Right hindlimb (tissue), 1 donor: ENCODE results near the gene RAB4B.
"Not testable (repeated sequence)": the region's sequence is repeated elsewhere in the genome, so short reads cannot be mapped to it uniquely, and the experiment has no call there.

Source experiments
- DNase-seq: peaks from one replicate; pipeline ENCODE4 v3.0.0-alpha.2; 2018

Gene RAB4B

DNA sequence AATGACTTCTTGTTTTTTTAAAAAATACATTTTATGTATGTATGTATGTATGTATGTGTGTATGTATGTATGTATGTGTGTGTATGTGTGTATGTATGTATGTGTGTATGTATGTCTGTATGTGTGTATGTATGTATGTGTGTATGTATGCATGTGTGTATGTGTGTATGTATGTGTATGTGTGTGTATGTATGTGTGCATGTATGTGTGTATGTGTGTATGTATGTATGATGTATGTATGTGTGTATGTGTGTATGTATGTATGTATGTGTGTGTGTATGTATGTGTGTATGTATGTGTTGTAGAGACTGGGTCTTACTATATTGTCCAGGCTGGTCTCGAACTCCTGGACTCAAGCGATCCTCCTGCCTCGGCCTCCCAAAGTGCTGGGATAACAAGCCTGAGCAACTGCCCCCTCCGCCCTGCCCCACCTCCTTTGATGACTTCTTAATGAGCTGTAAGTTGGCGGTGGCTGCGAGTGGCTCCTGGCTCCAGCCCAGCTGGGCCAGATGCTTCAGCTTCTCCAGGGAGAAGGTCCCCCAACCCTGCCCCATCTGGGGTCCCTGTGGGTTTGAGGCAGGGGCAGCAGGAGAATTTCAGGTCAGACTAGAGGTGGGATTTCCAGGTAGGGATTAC, 47.5 kb downstream of the RAB4B start:
- DNase-seq, result not testable (repeated sequence)

DNA sequence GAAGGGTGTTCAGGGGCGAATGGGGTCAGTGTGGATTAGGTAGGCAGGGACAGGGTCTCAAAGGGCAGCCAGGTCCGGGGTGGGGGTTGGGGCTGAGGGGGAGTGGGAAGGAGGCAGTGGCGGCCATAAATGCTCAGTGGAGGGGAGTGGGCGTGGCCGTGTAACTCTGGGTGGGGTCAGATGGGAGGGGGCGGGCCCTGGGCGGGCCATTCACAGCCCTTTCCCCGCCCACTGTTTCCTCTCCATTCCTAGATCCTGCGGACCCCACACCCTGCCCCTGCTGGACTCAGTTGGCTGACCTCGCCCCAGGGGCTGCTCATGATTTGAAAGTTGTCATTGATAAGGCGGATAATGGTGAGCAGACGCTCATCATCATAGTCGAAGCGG, 48.3 kb downstream of the RAB4B start:
- not testable (repeated sequence) for DNase-seq

DNA sequence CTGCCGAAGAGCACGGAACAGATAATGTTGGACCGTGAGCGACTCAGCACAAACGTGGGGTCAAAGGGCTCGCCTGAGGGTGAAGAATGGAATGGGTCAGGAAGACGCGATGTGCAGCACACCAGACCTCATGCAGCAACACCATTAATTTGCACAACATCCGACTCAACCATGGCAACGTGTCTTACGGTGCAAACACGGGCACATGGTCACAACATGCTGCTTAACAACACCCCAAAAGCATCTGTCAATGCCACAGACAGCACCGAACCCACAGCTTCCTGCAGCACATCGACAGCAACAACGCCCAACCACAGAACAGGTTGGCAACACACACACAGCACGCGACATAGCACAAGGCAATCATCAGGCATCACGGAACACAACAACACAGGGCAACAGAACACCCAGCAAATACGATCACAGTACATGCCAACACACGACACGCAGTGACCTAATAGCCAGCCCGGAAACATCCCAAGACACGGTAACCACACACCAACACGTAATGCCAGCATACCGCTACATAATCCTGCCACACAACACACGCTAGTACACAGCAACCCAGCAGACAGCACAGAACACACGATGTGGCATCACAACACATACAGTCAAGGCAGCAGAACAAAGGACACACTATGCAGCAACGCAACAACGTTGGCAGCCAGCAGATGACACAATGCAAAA, 48.8 kb downstream of the RAB4B start:
- not testable (repeated sequence) for DNase-seq

DNA sequence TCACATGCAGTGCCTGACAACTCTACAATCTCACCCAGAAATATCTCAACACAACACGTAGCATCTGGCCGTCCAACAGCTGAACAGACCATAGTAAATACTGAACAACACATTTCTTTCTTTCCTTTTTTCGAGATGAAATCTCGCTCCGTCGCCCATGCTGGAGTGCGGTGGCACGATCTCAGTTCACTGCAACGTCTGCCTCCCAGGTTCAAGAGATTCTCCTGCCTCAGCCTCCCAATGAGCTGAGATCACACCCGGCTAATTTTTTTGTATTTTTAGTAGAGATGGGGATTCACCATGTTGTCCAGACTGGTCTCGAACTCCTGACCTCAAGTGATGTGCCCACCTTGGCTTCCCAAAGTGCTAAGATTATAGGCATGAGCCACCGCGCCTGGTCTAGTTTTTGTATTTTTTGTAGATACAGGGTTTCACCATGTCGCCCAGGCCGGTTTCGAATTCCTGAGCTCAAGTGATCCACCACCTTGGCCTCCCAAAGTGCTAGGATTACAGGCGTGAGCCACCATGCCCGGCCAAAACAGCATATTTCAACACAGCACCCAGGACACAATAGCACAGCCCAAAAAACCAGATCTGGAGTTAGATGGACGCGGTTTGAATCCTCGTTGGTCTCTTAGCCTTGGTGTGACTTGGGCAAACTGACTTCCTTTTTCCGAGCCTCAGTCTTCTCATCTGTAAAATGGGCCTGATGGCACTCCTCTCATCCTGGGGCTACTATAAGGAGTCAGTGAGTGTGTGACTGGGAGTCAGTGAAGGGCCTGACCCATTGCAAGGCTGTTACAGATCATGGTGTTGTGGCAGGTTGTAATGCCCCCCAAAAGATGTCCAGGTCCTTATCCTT, 49.6 kb downstream of the RAB4B start:
- no peak for DNase-seq

DNA sequence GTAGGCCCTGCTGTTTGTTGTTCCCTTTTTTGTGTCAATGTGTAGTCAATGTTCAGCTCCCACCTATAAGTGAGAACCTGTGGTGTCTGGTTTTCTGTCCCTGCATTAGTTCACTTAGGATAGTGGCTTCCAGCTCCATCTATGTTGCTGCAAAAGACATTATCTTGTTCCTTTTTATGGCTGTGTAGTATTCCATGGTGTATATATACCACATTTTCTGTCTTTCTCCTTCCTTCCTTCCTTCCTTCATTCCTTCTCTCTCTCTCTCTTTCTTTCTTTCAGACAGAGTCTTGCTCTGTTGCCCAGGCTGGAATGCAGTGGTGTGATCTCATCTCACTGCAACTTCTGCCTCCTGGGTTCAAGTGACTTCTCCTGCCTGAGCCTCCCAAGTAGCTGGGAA, 51.2 kb downstream of the RAB4B start:
- DNase-seq, result no peak

DNA sequence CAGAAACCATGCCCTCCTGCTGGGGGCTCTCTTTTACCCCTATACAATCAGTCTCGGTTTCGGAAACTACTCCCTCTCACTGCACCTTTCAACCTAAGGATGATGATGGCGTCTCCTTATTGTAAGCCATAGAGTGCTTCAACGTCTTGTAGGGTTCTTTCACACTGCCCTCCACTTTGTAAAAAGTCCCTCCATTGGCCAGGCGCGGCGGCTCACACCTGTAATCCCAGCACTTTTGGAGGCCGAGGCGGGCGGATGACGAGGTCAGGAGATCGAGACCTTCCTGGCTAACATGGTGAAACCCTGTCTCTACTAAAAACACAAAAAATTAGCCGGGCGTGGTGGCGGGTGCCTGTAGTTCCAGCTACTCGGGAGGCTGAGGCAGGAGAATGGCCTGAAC, 52.7 kb downstream of the RAB4B start:
- DNase-seq, result not testable (repeated sequence)

DNA sequence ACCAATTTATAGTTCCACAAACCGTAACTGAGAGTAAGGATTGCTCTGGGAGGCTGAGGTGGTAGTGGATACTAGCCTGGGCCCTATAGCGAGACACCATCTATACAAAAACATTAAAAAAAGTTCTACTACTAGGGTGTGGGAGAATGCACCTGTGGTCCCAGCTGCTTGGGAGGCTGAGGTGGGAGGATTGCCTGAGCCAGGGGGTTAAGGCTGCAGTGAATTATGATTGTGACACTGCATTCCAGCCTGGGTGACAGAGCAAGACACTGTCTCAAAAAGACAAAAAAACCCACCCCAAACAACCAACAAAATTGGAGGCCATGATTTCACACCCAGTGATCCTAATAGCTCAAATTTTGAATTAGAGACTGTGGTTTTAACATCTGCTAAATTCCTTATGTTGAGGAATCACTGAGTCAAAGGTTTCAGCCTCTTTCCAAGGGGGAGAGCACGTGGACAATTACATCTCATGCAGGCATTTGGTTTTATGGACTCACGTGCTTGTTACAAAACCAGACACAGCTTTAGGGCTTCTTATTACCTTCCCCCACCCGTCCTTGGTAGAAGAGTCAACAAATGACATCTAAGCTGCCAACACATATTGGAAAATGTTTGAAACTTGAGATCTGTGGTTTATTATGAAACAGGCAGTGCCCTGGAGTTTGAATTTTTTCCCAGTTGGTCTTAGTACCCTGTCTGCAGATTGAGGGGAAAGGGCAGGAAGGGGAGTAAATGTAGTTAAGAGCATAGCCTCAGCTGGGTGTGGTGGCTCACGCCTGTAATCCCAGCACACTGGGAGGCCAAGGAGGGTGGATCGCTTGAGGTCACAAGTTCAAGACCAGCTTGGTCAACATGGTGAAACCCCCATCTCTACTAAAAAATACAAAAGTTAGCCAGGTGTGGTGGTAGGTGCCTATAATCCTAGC, 53.7 kb downstream of the RAB4B start:
- DNase-seq, result no peak

DNA sequence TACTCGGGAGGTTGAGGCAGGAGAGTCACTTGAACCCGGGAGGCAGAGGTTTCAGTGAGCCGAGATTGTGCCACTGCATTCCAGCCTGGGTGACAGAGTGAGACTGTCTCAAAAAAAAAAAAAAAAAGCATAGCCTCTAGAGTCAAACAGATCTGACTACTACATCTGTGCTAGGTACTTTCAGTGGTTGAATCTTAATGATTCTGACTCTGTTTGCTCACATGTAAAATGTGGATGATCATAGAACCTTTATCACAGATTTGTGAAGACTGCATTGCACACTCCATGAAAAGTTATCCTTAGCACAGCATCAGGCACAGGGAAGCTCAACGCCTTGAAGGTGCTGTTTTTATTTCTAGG, 54.4 kb downstream of the RAB4B start:
- not testable (repeated sequence) for DNase-seq

DNA sequence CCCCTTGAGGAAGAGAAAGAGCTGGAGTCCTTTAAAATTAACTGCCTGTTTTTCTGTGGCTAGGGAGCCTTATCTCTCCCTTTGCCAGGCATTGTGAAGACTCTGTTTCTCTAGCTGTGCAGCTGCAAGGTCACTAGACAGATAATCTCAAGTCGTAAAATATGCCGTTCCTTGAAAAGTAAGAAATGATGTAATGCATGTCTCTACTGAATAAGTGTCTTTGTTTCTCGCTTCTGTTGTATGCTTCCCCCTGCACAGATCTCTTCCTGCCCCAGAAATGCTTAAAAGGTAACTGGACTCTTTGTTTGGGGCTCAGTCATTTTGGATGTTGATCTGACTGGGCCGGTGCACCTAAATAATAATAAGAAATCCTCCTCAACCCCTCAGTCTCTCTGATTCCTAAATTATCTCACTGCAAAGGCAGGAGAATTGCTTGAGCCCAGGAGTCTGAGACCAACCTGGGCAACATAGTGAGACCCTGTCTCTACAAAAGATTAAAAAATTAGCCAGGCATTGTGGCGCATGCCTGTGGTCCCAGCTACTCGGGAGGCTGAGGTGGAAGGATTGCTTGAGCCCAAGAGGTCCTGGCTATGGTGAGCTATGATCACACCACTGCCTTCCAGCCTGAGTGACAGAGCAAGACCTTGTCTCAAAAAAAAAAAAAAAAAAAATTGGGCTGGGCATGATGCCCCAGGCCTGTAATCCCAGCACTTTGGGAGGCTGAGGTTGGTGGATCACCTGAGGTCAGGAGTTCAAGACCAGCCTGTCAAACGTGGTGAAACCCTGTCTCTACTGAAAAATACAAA, 55.9 kb downstream of the RAB4B start:
- not testable (repeated sequence) for DNase-seq

DNA sequence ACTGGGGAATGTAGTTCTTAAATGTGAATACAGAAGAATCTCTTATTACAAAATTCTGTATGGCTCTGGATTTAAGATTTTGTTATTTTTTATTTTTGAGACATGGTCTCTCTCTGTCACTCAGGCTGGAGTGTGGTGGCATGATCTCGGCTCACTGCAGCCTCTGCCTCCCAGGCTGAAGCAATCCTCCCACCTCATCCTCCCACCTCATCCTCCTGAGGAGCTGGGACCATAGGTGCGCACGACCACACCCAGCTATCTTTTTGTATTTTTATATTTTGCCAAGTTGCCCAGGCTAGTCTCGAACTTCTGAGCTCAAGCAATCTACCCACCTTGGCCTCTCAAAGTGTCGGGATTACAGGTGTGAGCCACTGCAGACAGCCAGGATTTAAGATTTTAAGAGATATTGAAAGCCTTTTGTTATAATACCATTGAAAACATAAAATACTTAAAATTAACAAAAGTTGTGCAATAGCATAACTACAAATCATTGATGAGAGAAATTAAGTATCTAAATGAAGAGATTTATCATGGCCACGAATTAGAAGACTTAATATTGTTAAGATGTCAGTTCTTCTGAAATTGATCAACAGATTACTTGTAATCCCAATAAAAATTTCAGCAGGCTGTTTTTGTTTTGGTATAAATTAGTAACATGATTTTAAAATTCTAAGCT, 58.8 kb downstream of the RAB4B start:
- DNase-seq, result no peak

DNA sequence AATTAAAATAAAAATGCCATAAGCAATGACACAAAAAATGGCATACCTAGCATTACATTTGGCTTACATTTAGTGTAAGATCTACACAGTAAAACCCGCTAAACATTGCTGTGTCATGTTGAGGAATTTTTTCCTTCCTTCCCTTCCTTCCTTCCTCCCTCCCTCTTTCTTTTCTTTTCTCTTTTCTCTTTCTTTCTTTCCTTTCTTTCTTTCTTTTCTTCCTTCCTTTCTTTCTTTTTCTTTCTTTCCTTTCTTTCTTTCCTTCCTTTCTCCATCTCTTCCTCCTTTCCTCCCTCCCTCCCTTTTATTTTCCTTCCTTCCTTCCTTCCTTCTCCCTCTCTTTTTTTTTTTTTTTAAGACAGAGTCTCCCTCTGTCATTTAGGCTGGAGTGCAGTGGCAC, 60.4 kb downstream of the RAB4B start:
- DNase-seq, result not testable (repeated sequence)

DNA sequence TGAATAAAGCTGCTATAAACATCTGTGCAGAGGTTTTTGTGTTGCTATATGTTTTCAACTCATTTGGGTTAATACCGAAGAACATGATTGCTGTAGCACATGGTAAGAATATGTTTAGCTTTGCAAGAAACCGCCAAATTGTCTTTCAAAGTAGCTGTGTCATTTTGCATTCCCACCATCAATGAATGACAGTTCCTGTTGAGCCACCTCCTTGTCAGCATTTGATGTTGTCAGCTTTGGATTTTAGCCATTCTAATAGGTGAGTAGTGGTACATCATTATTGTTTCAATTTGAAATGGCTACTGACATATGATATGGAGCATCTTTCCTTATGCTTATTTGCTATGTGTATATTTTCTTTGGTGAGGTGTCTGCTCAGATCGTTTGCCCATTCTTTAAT, 64.0 kb downstream of the RAB4B start:
- not testable (repeated sequence) for DNase-seq

DNA sequence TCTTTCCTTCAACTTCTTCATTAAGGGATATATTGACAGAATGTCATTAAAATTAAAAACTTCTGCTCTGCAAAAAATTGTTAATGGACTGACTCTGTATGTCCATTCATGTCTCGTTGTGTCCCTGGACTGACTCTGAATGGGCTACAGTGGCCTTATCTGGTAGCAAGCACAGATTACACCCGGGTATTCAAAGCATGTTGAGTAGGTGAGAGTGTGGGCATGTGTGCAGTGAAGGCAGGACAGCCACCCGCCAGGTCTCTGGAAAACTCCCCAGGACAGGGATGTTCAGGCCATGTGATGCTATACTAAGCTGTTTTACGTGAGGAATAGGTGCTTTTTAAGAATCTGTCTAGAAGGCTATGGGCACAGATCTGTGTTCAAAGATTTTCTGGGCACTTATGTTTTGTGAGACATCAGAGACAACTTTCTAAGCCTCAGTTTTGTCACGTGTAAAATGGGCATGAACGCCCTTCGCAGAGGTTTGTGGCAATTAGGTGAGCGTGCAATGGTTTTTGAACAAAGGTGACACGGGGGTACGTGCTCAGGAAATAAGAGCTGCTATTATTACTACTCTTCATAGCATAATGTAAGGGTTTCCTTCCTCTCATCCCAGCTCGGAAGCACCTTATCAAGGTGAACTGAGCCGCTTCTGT, 65.1 kb downstream of the RAB4B start:
- not testable (repeated sequence) for DNase-seq

DNA sequence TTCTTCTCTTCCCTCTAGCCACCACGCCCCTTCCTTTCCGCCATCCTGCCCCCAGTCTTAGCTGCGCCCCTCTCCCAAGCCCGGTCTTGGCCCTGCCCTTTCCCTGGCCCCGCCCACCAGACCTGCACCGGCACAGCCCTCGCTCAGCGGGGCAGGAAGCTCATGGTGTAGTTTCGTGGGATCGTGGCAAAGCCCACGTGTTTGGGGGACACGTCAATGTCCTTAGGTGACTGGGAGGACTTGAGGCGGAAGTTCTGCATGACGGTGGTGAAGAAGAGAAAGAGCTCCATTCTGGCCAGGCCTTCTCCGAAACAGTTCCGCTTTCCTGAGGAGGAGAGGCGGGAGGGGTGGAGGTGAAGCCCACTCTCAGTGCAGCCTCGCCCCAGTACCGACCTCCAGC, 65.6 kb downstream of the RAB4B start:
- DNase-seq, result not testable (repeated sequence)
